Activated CD4-positive, alpha-beta T cell treated with anti-CD3 and anti-CD28 coated beads for 48 hours (primary cell): ENCODE measurements around the gene OR4B1.

Source experiments
- DNase-seq: peaks from one replicate; pipeline ENCODE4 v3.0.0-alpha.2; 2020

Gene OR4B1

DNA sequence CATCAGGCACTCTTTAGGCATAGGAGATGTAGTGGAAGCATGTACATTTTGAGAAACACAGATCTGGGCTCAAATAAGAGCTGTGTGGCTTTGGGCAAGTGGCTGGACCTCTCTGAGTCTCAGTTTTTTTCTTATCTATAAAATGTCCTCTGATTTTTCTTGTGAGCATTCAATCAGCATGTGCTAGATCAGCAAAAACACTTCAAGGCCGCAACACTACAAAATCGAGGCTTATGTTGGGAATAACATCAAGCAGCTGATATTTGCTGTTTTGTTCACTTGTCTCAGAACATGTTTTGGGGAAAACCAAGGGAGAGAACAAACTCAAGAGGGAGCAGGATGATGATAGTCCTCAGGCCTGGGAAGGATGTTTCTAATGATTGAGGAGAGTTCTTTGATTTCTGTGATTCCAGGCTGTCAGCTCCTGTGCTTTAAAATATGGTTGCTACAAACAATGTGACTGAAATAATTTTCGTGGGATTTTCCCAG is 46.9 kb downstream of the OR4B1 start, which contains the start of gene OR4X1:
Gene OR4X1, plus strand, starts transcription at position 439 of the 489 bp plus-strand sequence. Its CDS starts 0 bp downstream, at position 439.
- DNase-seq: no peak
